Kidney epithelial cell (primary cell): Measurements from ENCODE around the gene ILK. TPM values are rescaled to one million over a fixed set of nuclear protein-coding genes. Genes with fewer than 3 reads are reported as not detected.

Source experiments
- DNase-seq: peaks from one replicate; pipeline ENCODE4 v3.0.0-alpha.2; 2010; ENCODE audit warnings: low read depth
- H3K27me3 ChIP-seq: 2 replicates; pipeline ENCODE4 v1.6.0; 2011; ENCODE audit warnings: low read length; ENCODE audit not compliant: control insufficient read depth, insufficient read depth
- H3K36me3 ChIP-seq: 2 replicates; pipeline ENCODE4 v1.5.1; 2011; ENCODE audit warnings: low read length; ENCODE audit not compliant: control insufficient read depth, insufficient read depth
- H3K4me3 ChIP-seq: 2 replicates; pipeline ENCODE4 v1.5.1; 2011; ENCODE audit warnings: low read depth, mild to moderate bottlenecking, control low read depth, low read length
- total RNA-seq: library from RNA; depleted of rRNA; stranded (reverse); fragments of >200 nt; gene quantifications from 2 replicates; pipeline ENCODE4 v1.2.3, GENCODE V29; 2015
- TF ChIP-seq, protein P1 (sequence below): IDR thresholded peaks from 2 replicates; pipeline ENCODE4 v1.5.1; 2011; ENCODE audit warnings: mild to moderate bottlenecking, moderate library complexity, low read length, control low read depth, inconsistent platforms; ENCODE audit not compliant: insufficient read depth, poor library complexity, severe bottlenecking

ILK gene
- total RNA-seq, 1 donor from 2014 or later = 154 TPM

DNA sequence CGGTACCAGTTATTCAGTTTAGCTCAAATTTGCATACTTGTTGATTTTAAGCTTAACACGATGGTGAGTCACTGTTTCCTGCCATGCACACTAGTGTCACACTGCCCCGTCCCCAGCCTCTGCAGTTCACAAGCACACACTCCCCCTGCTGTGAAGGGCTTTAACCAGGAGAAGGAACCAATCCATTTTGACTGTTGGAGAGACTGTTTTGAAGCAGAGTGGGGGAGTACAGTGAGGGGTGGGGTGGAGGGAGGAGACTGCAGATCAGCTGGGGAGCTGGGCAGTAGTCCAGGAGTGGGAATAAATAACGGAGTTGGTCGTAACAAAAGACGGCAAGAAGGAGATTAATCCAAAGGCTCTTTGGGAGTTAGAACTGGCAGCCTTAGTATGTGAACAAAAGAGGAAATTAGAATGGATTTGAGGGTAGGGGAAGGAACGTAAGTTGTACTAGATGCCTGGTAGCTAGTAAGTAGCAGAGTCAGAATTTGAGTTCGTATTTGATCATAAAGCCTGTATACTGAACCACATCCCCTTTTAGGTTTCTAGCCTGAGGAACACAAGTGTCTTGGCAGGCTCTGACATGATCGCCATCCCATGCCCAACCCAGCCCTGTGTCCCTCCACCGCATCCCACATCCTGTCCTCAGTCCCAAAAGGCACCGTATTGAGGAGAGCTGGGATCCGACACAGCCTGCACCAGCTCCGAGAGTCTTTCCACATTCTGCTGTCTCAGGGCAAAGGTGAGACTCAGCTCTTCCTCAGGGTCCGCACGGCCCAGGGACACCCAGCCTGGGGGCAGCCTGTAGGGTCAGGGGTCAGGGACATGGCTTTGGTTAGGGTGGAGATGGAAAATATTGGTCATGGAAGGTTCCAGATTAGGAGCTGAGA lies 14.8 kb downstream of the ILK start:
- Histone ChIP-seq H3K36me3 (peaks cover 1% of the 10 kb centered on the region), H3K27me3 (no peaks in the 10 kb centered on the region), H3K4me3 (peak overlapping the region; percentile 84)
- TF ChIP-seq, protein P1, sequence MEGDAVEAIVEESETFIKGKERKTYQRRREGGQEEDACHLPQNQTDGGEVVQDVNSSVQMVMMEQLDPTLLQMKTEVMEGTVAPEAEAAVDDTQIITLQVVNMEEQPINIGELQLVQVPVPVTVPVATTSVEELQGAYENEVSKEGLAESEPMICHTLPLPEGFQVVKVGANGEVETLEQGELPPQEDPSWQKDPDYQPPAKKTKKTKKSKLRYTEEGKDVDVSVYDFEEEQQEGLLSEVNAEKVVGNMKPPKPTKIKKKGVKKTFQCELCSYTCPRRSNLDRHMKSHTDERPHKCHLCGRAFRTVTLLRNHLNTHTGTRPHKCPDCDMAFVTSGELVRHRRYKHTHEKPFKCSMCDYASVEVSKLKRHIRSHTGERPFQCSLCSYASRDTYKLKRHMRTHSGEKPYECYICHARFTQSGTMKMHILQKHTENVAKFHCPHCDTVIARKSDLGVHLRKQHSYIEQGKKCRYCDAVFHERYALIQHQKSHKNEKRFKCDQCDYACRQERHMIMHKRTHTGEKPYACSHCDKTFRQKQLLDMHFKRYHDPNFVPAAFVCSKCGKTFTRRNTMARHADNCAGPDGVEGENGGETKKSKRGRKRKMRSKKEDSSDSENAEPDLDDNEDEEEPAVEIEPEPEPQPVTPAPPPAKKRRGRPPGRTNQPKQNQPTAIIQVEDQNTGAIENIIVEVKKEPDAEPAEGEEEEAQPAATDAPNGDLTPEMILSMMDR = no peak
- DNase-seq = no peak

DNA sequence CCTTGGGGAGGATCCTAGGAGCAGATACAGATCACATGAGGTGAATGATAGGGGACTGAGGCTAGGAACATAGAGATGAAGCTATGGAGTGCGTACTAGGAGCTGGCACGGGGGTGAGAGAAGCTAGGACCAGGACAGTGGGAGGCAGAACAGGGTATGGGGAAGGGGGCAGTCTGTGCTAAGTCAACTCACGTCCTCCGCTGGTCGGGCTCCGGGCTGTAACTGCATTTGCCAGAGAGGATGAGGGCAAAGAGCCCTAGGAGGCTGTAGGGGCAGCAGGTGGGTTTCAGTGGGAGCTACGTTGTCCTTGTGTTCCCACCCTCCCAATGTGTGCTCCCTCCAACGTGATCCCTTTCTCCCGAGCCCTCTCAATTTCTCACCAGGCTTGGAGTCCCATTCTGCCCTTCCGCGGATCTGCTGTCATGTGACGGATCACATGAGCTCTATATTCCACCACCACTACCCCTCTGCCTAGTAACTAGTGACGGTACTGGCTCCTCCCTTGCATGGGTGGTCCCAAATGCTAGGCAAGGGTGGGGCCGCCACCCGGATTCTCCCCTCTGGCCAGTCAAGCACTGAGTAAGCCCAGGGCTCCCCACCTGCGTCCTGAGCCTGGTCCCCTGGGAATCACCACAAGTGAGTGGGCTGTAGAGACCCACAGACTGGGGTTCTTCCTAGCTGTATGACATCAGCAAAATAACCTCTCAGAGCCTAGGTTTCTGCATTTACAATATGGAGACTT lies 15.6 kb downstream of the ILK start, which contains the start of gene TPP1:
Gene TPP1 (minus strand): TSS at position 419 of the 742 bp plus-strand sequence. CDS start 22 bp downstream, at position 397.
- peak within 1 kb of the TSS; percentile 84 for H3K4me3 ChIP-seq
- TF ChIP-seq, protein P1 = no peak

DNA sequence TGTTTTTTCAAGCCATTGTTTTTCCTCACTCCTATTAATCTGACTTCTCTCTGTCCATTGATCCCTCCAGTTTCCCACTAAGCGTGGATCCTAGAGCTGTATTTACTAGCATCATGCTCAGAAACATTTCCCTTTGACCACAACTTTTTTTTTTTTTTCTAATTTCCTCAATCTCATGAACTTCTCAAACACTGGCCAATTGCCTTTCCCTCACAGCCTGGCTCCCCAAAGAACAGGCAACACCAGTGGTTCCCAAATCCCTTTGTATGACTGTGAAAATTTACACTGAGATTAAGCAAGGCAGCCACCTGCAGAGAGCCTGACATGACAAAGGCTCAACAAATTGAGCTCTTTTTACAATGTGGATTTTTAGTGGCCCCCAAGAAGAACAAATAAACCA lies 17.1 kb downstream of the ILK start:
- TF ChIP-seq, protein P1 = no peak
- Histone ChIP-seq H3K36me3 (peaks cover 1% of the 10 kb centered on the region), H3K27me3 (no peaks in the 10 kb centered on the region), H3K4me3 (no peak overlapping the region)
- no peak for DNase-seq

More for the DNA sequence above, 15.6 kb downstream of the ILK start, which contains the start of gene TPP1:
- peak; percentile 74 for DNase-seq
- Histone ChIP-seq H3K36me3 (peaks cover 1% of the 10 kb centered on the region), H3K27me3 (no peaks in the 10 kb centered on the region)

DNA sequence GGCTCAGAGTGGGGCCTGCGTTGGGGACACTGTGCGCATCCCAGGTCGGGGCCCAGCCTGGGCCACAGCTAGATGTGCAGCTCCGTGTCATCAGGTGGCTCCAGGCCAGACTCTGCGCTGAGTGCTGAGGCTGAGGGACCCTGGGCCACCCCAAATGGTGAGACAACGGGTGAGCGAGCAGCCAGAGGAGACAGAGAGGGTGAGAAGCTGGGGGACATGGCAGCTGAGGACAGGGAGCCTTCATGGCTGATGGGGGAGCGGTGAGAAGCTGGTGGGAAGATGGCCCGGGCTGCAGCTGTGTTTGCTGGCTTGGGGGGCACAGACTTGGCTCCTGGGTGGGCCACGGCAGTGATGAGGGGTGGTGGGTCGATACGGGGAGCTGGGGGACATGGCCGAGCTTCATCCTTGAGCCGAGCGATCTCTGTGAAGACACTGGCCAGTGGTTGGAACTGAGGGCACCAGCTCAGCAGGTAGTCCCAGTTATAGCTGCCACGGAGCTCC lies 18.2 kb downstream of the ILK start:
- H3K27me3 ChIP-seq = no peaks in the 10 kb centered on the region
- no peaks in the 10 kb centered on the region for H3K36me3 ChIP-seq
- no peak for DNase-seq
- TF ChIP-seq, protein P1 = no peak
- H3K4me3 ChIP-seq = no peak overlapping the region

DNA sequence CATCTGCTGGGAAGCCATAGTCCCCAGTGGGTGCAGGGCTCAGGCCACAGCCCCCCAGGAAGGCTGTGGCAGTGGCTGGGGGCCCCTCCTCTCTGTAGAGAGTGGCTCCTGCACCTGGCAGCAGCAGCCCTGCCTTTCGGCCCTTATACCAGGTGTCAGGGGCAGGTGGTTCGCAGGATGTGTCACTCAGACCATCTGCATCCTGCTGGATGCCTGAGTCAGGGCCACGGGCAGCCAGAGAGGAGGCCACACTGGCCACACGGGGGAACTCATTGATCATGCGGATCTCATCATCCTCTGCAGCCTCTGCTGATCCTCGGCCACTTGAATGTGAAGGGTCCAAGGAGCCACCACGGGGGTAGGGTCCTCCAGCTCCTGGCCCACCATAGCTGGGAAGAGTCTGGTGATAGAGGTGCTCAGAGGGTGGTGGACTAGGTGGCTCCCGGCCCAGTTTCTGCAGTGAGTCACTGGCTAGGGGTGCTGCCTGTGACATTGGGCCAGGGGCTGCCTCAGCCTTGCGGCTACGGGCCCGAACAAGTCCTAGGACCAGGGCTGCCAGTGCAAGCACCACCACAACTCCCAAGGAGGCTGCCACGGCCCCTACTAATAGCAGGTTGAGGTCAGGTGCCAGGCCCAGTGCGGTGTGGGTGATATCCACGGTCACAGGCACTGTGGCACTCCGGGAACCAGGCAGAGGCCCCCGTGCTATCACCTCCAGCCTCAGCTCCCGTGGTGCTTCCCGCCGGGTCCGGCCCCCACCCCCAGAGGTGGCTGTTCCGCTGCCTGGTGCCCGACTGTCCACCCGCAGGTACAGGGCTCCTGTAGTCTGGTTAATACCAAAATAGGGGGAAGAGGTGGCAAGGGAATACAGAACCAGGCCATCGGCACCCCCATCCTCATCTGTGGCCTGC lies 18.9 kb downstream of the ILK start:
- DNase-seq = no peak
- H3K4me3 ChIP-seq = no peak overlapping the region
- TF ChIP-seq, protein P1 = no peak

More for the DNA sequence above, 18.9 kb downstream of the ILK start:
- peaks cover 2% of the 10 kb centered on the region for H3K27me3 ChIP-seq
- no peaks in the 10 kb centered on the region for H3K36me3 ChIP-seq
